G401.6 (cell line): ENCODE measurements around the gene UMPS.

ENCODE experiments used
- FAIRE-seq: peaks from 2 replicates; lab custom pipeline; 2012; peaks lifted over from hg19 to GRCh38; lab: Jason Lieb, UNC

UMPS gene

DNA sequence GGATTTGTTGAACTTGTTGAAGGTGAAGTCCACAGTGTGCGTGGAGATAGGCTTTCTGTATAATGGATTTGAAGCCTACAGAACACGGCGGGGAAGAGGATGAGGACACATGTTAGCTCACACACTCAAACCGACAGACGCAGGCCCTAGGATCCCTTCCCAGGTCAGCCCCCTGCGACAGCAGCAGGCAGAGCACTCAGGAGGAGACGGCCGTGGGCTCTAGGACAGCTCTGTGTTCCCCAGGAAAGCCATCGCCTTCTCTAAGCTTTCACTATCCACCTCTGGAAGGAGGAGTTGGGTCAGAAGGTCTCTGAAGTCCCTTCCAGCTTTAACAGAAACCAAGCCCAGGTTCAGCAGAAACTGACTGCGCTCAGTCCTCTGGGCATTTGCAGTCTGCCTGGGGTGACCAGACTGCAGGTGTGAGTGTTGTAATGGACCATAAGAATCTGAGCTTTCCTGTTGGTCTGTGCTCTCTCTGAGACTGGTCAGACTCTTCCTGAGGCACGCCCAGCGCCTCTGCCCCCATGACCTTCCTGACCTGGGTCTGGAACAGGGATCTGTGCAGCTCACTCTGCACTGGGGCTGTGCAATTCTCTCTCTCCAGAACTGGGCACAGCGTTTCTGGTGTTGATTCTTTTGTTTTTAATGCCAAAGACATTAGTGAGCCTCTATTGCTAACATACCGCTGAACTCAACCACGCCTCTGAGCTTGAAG, 33.5 kb downstream of the UMPS start:
- no peak for FAIRE-seq

DNA sequence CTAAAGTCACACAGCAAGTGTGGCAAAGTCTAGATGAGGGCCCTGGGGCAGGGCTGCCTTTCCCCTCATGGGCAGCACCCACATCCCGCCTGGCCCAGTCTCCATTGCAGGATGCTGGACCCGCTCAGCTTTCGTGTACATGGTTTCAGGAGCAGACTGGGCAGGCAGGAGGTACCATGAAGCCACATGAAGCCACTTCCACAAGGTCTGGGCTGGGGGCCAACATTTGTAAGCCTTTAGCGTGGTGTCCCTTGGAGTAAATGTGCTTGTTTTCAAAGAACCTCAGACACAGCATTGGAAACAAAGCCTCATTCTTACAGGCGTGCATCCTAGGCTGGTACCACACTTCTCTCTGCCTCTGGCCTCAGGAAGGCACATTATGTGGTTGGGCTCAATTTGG, 34.5 kb downstream of the UMPS start:
- FAIRE-seq: no peak

DNA sequence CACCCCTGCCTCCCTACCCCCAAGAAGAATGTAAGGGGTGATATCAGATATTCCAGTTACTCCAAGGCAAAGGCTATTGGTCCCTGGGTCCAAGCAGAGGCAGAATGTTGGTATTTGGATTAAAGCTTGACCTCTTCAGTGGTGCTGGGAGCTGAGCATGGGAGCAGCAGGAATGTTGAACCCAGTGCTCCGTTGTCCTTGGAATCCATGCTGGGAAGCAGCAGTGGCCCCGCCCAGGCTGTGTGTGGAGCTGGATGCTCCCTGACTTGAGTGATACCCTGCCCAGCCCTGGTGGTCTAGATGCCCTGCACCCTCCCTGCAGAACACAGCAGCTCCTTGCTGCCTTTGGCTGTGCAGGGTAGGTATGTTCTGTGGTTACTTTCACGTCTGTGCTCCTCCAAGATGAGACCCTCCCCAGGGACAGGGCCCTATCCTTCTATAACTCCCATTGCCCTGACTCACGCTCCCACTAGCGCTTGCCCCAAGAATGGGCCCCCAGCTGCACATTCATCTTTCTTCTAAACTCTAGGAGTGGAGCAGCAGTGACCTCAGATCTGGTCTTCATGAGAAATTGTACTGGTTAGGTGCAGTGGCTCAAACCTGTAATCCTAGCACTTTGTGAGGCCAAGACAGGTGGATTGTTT, 35.1 kb downstream of the UMPS start:
- FAIRE-seq: no peak

DNA sequence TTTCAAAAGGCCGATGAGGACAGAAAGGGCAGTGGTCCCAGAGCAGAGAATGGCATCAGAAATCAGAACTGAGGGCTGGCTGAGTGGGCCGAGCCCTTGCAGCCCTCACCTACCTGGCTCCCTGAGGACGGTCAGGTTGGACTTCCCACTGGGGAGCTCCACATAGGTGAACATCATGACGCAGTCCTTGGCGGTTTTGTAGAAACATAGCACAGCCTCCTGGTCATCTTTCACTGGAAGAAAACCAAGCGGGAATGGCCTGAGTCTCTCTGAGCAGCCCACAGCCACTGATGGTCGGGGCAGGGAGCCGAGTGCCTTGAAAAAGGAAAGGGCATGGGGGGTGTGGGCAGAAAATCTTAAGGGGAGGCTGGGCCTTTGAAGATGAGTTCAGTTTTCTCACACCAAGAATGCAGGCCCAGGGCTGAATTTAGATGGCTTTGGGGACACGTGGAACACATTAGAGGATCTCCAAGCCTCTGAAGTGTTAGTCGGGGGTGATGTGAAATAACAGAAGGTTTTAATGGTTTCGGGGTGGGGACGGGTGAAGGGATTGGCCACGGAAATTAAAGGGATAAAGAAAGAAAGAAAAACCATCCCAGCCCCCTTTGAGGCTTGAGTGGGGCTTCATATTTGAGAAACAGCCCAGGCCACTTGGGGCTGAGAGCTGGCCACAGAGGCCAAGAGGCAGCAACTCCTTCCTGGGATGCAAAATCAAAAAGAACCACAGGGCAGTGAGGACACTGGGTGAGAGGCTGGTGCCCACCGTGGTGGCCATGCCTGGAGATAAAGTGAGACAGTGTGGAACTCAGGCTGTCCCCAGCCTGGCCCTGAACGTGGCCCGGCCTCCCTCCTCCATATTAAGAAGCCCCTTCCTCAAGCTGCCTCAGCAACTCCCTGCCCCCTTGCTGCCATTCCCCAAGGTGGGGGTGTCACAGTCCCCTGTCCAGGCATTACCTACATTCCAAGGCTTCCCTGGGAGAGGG, 36.2 kb downstream of the UMPS start:
- no peak for FAIRE-seq

DNA sequence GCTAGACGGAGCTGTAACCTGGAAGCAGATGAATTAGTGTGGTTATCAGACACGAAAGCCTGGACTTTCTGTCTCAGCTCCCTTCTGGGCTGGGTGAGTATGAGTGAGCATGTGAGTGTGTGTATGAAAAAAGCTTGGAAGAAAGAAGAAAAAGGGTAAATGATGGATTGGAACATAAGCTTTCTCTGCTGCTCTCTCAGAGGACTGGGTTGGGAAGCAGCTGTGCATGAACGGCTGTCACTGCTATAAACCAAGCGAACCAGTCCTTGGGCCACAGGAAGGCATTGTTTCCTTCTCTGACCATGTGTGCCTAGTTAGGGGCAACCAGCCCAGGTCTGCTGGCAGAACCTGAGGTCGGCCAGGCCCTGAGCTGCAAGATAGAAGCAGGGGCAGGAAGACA, 37.0 kb downstream of the UMPS start:
- FAIRE-seq: no peak

DNA sequence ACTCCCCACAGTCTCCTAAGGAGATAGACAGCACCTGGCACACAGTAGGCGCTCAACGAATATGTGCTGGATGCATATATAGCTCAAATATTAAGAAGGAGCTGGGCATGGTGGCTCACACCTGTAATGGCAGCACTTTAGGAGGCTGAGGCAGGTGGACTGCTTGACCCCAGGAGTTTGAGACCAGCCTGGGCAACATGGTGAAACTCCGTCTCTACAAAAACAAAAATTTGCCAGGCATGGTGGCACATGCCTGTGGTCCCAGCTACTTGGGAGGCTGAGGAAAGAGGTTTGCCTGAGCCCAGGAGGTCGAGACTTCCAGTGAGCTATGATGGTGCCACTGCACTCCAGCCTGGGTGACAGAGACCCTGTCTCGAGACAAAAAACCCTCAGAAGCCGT, 37.4 kb downstream of the UMPS start:
- no peak for FAIRE-seq

DNA sequence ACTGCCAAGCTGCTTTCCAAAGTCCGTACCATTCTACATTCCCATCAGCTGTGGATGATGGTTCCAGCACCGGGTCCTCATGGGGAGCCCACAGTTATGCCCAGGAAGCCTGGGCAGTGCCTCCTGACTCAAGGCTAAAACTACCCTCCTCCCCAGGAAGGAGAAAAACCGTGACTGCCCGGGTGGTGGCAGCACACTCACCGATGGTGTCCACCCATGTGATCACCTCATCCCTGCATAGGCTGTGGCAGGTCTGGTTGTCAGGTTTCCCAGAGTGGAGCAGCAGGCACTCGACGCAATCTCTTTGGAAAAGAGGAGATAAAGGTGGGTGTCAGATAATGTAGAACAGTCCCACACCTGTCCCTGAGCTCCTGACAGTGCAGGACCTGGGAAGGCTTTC, 38.6 kb downstream of the UMPS start:
- no peak for FAIRE-seq

DNA sequence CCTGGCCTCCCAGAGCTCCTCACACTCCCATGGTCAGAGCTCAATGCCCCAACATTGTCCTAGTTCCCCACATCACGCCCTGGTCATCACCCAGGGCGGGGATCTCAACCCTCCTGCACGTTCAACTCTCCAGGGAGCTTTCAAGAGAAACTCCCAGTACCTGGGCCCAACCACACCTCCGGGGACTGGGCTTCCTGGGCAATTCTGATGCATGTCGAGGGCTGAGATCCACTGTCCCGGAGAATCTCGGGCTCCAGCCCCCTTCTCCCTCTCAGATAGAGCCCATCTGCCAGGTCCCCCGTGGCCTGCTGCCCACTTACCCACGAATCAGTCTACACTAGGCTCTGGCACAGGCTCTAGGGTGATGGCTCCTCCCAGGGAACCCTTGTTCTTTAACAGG, 39.2 kb downstream of the UMPS start:
- FAIRE-seq: no peak

DNA sequence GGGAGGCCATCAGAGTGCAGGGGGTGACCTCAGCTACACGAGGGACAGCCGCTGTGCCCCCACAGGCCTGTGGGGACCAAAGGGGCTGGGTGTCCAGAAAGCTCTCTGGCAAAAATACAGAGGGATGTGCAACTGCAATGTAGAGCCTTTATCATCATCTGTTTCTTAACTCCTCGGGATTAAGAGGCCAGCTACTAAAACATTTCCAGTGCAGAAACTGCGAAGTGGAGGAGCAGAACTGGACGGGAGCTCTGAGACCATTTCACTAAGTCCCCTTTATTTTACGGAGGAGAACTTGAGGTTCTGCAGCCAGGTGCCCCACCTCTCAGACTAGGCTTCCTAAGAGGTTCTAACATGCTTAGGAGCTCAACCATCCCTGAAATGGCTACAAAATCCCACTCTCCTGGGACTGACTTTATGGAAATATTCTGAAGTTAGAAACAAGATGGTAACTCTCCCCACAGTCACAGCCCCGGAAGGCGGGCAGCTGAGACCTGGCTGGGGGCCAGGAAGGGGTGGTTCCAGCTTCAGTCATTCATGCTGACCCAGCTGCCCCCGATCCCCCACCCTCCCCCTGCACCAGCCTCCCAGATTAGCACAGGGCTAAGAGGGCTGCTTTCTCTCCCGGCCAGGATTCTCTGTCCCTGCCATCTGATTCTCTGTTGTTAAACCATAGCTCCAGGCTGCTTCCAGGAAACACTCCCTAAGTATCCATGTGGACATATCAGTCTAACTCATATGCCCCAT, 40.3 kb downstream of the UMPS start:
- FAIRE-seq: no peak

DNA sequence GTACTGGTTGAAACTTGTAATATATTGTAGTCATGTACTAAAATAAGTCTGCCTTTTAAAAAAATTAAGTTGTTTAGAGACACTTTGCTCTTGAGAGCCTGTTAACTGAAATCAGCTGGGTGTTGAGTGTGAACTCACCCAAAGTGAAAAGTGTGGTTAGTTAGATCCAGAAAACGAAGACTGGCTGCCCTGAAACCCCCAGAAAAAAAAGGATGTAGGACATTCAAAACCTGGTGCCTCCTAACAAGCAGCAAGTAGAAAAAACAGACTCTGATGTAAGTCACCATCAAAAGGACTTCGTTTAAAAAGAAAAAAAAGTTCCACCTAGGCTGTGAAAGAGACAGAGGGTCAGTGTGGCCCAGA, 40.8 kb downstream of the UMPS start:
- no peak for FAIRE-seq

DNA sequence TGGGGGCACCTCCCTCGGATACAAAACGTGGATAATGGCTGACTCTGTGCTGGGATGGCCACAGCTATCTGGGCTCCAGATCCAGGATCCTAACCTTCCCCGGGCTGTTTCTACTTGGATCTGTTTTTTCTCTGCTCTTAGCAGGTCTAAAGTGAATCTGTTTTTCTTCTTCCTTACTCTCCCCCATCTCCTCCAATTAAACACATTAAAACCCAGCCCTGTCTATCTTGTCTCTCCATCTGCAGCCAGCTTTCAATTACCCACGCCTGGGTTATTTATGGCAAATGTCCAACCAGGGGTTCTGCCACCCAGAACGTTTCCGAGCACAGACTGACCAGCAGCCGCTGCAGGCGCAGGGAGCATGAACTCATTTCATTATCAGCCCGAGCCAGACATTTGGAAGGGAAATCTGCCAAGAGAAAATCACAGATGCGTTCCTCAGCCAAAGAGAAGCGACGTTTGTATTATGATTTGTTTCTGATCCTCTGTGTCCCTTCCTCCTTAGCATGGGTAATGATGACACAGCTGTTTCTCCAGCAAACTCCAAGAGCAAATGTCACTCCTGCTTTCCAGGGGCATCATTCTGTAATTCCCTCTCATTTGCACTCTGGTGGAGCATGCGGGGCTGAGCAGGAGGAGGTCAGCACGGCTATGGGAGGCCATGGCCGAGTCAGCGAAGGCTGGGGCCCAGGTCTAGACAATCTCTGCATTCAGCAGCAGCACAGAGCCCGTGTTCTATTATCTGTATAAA, 42.0 kb downstream of the UMPS start:
- no peak for FAIRE-seq

DNA sequence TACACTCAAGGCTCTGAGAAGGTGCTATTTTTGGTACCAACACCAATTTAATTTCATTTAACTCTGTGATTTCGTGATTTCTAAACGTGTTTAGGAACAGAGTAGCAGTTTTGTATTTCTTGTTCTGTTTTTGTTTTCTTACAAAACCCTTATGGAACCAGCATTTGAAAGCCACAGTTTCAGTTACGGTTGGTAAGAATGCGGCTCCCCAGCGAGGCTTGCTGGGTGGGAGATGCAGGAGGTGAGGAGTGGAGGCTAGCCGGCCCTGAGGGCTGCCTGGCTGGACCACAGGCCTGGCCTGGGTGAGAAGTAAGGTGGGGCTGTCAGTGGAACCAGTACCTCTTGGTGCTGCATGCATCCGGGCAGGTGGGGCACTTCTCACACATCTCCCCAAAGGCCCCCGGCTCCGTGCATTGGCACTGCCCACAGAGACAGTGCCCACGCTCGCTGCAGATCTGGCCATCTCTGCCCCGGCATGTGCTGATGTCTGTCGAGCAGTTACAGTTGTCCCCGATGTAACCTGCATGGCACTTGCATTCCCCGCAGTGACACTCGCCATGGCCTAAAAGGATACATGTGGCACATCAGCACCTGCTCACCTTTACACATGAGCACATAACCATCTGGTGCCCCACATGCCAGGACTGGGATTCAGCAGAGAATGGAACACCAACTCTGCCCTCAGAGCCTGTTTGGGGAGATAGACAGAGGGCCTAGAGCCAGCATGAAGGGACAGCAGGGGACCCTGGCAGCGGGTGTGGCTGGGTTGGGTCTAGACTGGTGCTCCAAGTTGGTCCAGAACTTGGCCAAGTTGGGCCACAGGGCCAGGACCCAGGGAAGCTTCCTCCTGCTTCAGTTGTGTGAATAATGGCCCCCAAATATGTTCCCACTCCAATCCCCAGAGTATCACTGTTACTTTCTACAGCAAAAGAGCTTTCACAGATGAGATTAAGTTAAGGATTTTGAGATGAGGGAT, 43.4 kb downstream of the UMPS start:
- FAIRE-seq: no peak

DNA sequence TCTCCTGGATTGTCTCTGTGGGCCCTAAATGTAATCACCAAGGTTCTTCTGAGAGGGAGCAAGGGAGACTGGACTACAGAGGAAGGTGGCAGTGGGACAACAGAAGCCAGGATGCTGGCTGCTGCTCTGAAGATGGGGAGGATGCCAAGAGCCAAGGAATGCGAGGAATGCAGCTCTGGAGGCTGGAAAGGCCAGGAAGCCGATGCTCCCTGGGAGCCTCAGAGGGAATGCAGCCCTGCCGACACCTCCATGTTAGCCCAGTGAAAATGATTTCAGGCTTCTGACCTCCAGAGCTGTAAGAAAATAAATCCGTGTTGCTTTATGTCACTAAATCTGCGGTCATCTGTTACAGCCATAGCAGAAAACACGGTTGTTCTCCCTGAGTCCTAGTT, 44.1 kb downstream of the UMPS start:
- FAIRE-seq: no peak

DNA sequence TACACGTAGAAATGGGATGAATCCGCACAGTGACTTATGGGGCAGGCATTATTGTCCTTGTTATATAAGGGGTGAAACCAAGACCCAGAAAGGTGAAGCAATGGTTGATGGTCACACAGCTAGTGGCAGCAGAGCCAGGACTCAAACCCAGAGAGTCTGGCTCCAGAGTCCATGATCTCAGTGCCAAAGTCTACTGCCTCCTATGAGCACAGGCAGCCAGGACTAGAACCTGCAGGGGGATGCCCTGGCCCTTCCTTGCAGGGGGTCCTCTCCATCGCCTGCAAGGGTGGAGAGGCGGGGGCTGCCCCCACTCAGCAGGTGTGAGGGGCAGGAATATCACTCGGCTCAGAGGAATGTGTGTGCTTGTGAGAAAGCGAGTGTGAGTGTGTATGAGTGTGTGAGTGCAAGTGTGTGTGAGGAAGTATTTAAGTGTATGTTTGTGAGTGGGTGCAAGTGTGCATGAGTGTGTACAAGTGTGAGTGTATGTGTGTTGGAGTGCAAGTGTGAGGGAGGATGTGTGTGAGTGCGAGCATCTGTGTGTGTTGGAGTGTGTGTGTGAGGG, 44.7 kb downstream of the UMPS start:
- no peak for FAIRE-seq

DNA sequence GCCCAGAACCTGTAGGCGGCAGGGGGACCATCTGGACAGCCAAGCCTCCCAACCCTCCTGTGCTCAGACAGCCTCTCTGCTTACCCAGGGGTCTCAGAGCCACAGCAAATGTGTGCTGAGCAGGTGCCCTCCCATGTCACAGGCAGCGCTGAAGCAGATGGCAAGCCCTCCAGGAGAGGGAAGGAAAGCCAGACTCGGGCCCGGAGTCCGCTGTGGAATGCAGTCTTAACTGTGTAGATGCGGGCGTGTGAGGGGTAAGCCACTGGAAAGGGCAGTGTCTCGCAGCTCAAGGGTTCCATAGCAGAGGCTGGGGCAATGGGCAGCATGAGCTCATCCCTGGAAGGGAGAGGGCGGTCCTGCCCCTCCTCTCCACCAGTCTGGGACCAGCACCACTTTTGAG, 45.6 kb downstream of the UMPS start:
- no peak for FAIRE-seq

DNA sequence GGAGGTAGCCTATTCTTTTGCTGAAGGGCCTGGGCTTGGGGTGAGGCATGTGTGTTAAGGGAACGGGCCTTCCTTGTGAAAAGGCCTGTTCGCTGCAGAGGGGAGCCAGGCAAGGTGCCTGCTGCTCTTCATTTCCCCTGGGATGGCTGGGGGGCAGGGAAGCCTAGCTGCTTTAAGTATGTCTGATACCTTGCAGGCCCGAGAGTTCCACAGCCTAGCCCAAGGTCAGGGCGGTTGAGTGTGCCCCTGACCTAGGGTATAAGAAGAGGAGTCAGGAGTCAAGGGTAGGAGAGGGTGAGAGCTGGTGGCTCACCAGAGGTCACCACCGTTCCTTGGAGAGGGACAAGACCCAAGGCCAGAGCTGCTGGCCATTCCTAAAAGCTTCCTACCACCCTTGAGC, 46.6 kb downstream of the UMPS start:
- FAIRE-seq: no peak

DNA sequence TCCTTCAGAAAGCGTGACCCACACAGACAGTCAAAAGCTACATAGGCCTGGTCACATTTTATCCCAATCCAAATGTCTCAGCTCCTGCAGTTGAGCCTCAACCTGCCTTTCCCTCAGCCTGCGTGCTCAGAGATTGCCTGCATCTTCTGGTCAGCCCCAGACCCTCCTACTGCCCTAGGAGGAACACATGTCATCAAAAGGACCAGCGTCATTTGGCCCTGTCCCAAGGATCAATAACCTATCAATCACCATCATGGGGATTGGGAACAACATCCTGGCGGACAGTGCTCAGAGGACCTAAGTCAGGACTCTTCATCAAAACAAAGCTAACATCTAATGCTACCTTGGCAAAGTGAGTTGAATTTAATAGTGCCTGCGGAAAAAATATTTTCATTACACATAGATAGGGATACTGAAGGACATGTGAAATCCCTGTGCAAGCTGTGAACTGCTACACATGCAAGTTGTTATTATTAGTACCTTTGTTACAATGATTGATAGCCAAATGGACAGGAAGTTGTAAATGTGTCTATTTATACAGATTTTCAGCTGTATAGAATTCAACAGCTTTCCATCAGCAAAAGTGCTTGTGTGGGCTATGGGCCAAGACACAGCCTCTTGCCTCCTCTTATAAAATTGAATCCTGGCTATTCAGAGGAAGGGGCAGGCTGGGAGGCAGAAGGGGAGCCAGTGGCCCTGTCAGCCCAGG, 47.7 kb downstream of the UMPS start:
- no peak for FAIRE-seq

DNA sequence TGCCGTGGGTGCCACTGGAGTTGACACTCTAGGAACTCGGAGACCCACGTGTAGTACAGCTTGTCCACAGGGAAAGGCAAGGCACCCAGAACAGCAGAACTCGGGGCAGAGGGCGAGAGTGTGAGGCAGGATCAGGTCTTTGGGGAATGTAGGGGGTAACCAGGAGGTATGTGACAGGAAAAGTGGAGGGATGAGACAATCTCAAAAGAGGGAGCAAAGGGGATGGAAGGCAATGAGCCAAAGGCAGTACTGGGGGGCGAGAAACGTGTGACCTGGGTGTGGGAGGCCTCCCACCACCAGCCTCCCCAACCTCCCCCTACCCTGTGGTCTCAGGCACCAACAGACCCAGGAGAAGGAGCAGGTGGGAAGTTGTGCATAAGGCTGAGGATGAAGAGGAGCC, 48.9 kb downstream of the UMPS start:
- no peak for FAIRE-seq

DNA sequence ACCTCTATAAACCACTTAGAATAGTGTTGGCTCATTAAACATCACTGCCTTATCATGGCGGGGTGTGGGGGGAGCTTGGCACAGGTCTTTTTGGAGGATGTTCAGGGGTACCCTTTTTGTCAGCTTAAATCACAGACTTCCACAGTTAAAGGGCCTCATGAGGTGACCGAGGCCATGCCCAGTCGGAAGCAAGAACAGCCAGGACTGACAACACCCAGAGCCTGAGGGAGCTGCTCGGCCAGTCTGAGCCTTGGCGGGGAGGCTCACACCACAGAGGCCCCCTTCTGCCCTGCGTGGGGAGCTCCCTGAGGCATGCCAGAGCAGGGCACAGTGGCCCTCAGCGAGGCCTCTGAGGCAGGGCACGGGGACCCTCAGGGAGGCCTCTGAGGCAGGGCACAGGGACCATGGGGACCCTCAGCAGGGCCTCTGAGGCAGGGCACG, 49.5 kb downstream of the UMPS start:
- no peak for FAIRE-seq

DNA sequence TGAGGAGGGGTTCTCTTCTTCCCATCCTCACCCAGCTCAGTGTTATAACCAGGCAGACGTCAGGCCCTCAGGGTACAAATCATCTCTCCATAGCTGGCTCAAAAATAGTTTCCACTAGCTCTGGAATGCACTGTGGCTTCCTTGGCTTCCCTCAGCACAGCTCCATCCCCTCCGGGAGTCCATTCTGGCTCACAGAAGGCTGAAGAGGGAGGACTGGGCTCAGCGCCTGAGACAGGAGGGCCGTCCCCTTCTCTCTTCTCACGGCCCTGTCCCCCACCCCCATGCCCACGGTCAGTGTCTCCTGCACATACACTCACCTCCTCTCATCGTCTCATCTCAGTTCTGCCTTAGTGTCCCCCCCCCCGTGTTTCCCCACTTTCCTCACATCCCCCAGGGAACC, 50.1 kb downstream of the UMPS start:
- FAIRE-seq: no peak
